ENCODE results near the gene DPH7.
"Not testable (repeated sequence)": the region's sequence is repeated elsewhere in the genome, so short reads cannot be mapped to it uniquely, and the experiment has no call there.

The DPH7 gene

GRCh38 chr9:137534256-137535119, 44.2 kb downstream of the DPH7 start:
- Histone ChIP-seq H3K36me3 (ENCODE audit: insufficient read depth, low read length) (no peaks in the 10 kb centered on the region), H3K4me1 (ENCODE audit: insufficient read depth, low read length, poor library complexity, severe bottlenecking) (peaks cover 38% of the 10 kb centered on the region), H3K79me2 (ENCODE audit: insufficient read depth, low read length) (no peaks in the 10 kb centered on the region), H3K9ac (ENCODE audit: low read depth, low read length, poor library complexity, severe bottlenecking) (peak overlapping the region; percentile 70), H3K4me3 (ENCODE audit: low read length, poor library complexity, severe bottlenecking) (no peak overlapping the region), H4K20me1 (ENCODE audit: insufficient read depth, low read length, poor library complexity, severe bottlenecking) (no peaks in the 10 kb centered on the region), H3K4me2 (ENCODE audit: low read depth, low read length, poor library complexity, severe bottlenecking) (peak overlapping the region; percentile 67), H3F3A (ENCODE audit: low read depth) (peaks cover 14% of the 10 kb centered on the region), H3K9me2 (replicated peaks; ENCODE audit: low read depth, low read length) (no peaks in the 10 kb centered on the region), H3K9me3 (ENCODE audit: insufficient read depth, low read depth, low read length) (no peaks in the 10 kb centered on the region), H2AFZ (ENCODE audit: low read length) (peak overlapping the region; percentile 83), H3K27me3 (ENCODE audit: insufficient read depth, low read length, poor library complexity, severe bottlenecking) (no peaks in the 10 kb centered on the region)
- TF ChIP-seq CTCF (conservative IDR thresholded peaks at IDR 0.05; ENCODE audit: low read length) (peak; percentile 76), EZH2phosphoT487 (IDR thresholded peaks at IDR 0.05; ENCODE audit: borderline replicate concordance) (no peak)

- Histone ChIP-seq H3K4me1 (ENCODE audit: insufficient read depth, low read length, poor library complexity, severe bottlenecking) (peaks cover 38% of the 10 kb centered on the region), H3F3A (ENCODE audit: low read depth) (peaks cover 14% of the 10 kb centered on the region)
- not testable (repeated sequence) for H4K20me1 ChIP-seq (ENCODE audit: insufficient read depth, low read length, poor library complexity, severe bottlenecking); H3K4me2 ChIP-seq (ENCODE audit: low read depth, low read length, poor library complexity, severe bottlenecking); H3K9me2 ChIP-seq (replicated peaks; ENCODE audit: low read depth, low read length); H3K27me3 ChIP-seq (ENCODE audit: insufficient read depth, low read length, poor library complexity, severe bottlenecking); H3K4me3 ChIP-seq (ENCODE audit: low read length, poor library complexity, severe bottlenecking); H3K36me3 ChIP-seq (ENCODE audit: insufficient read depth, low read length); H3K9me3 ChIP-seq (ENCODE audit: insufficient read depth, low read depth, low read length); H2AFZ ChIP-seq (ENCODE audit: low read length); H3K9ac ChIP-seq (ENCODE audit: low read depth, low read length, poor library complexity, severe bottlenecking); H3K79me2 ChIP-seq (ENCODE audit: insufficient read depth, low read length)
Observed at GRCh38 chr9:137532891-137533468, 45.7 kb downstream of the DPH7 start.

GRCh38 chr9:137531099-137531765, 47.5 kb downstream of the DPH7 start:
- H3K9me3 ChIP-seq (ENCODE audit: insufficient read depth, low read depth, low read length), result no peaks in the 10 kb centered on the region
- H3F3A ChIP-seq (ENCODE audit: low read depth), result peaks cover 4% of the 10 kb centered on the region
- H2AFZ ChIP-seq (ENCODE audit: low read length), result no peak overlapping the region
- H3K4me2 ChIP-seq (ENCODE audit: low read depth, low read length, poor library complexity, severe bottlenecking), result no peak overlapping the region
- H3K4me1 ChIP-seq (ENCODE audit: insufficient read depth, low read length, poor library complexity, severe bottlenecking), result peaks cover 21% of the 10 kb centered on the region
- no peaks in the 10 kb centered on the region for H3K9me2 ChIP-seq (replicated peaks; ENCODE audit: low read depth, low read length)
- TF ChIP-seq CTCF (conservative IDR thresholded peaks at IDR 0.05; ENCODE audit: low read length) (no peak), EZH2phosphoT487 (IDR thresholded peaks at IDR 0.05; ENCODE audit: borderline replicate concordance) (no peak)
- no peaks in the 10 kb centered on the region for H3K36me3 ChIP-seq (ENCODE audit: insufficient read depth, low read length)
- no peak overlapping the region for H3K9ac ChIP-seq (ENCODE audit: low read depth, low read length, poor library complexity, severe bottlenecking)
- no peak overlapping the region for H3K4me3 ChIP-seq (ENCODE audit: low read length, poor library complexity, severe bottlenecking)
- H3K27me3 ChIP-seq (ENCODE audit: insufficient read depth, low read length, poor library complexity, severe bottlenecking), result no peaks in the 10 kb centered on the region
- no peaks in the 10 kb centered on the region for H3K79me2 ChIP-seq (ENCODE audit: insufficient read depth, low read length)
- no peaks in the 10 kb centered on the region for H4K20me1 ChIP-seq (ENCODE audit: insufficient read depth, low read length, poor library complexity, severe bottlenecking)
